Liver (tissue), 9 donors: ENCODE data around the gene MYO9B. TPM values are rescaled to one million over a fixed set of nuclear protein-coding genes. Genes with fewer than 3 reads are reported as not detected.

Experiments
- DNase-seq: peaks from one replicate; pipeline ENCODE4 v3.0.0-alpha.2; 2017; ENCODE audit warnings: low spot score
- H3K27ac ChIP-seq, 2 donors: one replicate each; pipeline ENCODE4 v1.7.0; 2013; ENCODE audit warnings: inconsistent platforms in 2 of 2, low read length in 2 of 2, control low read depth in 1 of 2, low read depth in 1 of 2, mild to moderate bottlenecking in 1 of 2
- H3K27me3 ChIP-seq, 4 donors: one replicate each; pipeline versions ENCODE4 v1.6.1 to v1.7.0; 2013; ENCODE audit warnings: low read length in 3 of 4, inconsistent platforms in 1 of 4, mild to moderate bottlenecking in 1 of 4, moderate library complexity in 1 of 4; ENCODE audit not compliant: control insufficient read depth in 4 of 4, insufficient read depth in 4 of 4
- H3K36me3 ChIP-seq, 4 donors: one replicate each; pipeline versions ENCODE4 v1.6.1 to v1.7.0; 2013; ENCODE audit warnings: low read length in 3 of 4, mild to moderate bottlenecking in 3 of 4, low read depth in 1 of 4, moderate library complexity in 1 of 4; ENCODE audit not compliant: control insufficient read depth in 4 of 4, insufficient read depth in 3 of 4
- H3K4me1 ChIP-seq, 4 donors: one replicate each; pipeline versions ENCODE4 v1.6.1 to v1.7.0; 2013; ENCODE audit warnings: low read length in 3 of 4, mild to moderate bottlenecking in 3 of 4, moderate library complexity in 1 of 4; ENCODE audit not compliant: control insufficient read depth in 4 of 4, insufficient read depth in 4 of 4
- H3K4me3 ChIP-seq, 3 donors: one replicate each; pipeline versions ENCODE4 v1.6.1 to v1.7.0; 2013; ENCODE audit warnings: low read length in 3 of 3, control low read depth in 1 of 3, low read depth in 1 of 3, mild to moderate bottlenecking in 1 of 3
- H3K9ac ChIP-seq, 2 donors: one replicate each; pipeline ENCODE4 v1.7.0; 2013; ENCODE audit warnings: low read length in 2 of 2, mild to moderate bottlenecking in 2 of 2, moderate library complexity in 2 of 2, control low read depth in 1 of 2, low read depth in 1 of 2
- H3K9me3 ChIP-seq, 4 donors: one replicate each; pipeline versions ENCODE4 v1.6.1 to v1.7.0; 2013; ENCODE audit warnings: low read length in 3 of 4; ENCODE audit not compliant: control insufficient read depth in 4 of 4
- FOXA1 ChIP-seq: IDR thresholded peaks from 2 replicates; pipeline ENCODE4 v1.6.1; 2016; ENCODE audit warnings: antibody characterized with exemption
- FOXA2 ChIP-seq: IDR thresholded peaks from 2 replicates; pipeline ENCODE4 v1.6.1; 2016; ENCODE audit warnings: antibody characterized with exemption
- GABPA ChIP-seq, 2 donors: IDR thresholded peaks in 1 of 2; conservative IDR thresholded peaks in 1 of 2; 2 replicates each; pipeline ENCODE4 v1.6.1; 2016; ENCODE audit warnings: antibody characterized with exemption in 2 of 2, mild to moderate bottlenecking in 1 of 2, moderate library complexity in 1 of 2
- HNF4G ChIP-seq: IDR thresholded peaks from 2 replicates; pipeline ENCODE4 v1.6.1; 2016; ENCODE audit warnings: antibody characterized with exemption
- JUND ChIP-seq, 2 donors: IDR thresholded peaks; 2 replicates each; pipeline ENCODE4 v1.6.1; 2016; ENCODE audit warnings: antibody characterized with exemption in 2 of 2
- MAX ChIP-seq: IDR thresholded peaks from 2 replicates; pipeline ENCODE4 v1.6.1; 2016; ENCODE audit warnings: antibody characterized with exemption
- NR2F2 ChIP-seq: IDR thresholded peaks from 2 replicates; pipeline ENCODE4 v1.6.1; 2016; ENCODE audit warnings: antibody characterized with exemption
- RAD21 ChIP-seq, 2 donors: IDR thresholded peaks; 2 replicates each; pipeline ENCODE4 v1.6.1; 2016; ENCODE audit warnings: antibody characterized with exemption in 2 of 2, mild to moderate bottlenecking in 2 of 2
- SP1 ChIP-seq: IDR thresholded peaks from 2 replicates; pipeline ENCODE4 v1.6.1; 2018; ENCODE audit warnings: antibody characterized with exemption, mild to moderate bottlenecking
- TAF1 ChIP-seq: conservative IDR thresholded peaks from 2 replicates; pipeline ENCODE4 v1.6.1; 2016; ENCODE audit warnings: antibody characterized with exemption, mild to moderate bottlenecking
- YY1 ChIP-seq: IDR thresholded peaks from 2 replicates; pipeline ENCODE4 v1.6.1; 2016; ENCODE audit warnings: antibody characterized with exemption, mild to moderate bottlenecking
- ZBTB33 ChIP-seq: IDR thresholded peaks from 2 replicates; pipeline ENCODE4 v1.6.1; 2016; ENCODE audit warnings: antibody characterized with exemption
- WGBS: extraction: QIAGEN DNeasy Blood & Tissue Kit; methylation state at CpG from one replicate; pipeline ENCODE4 v1.1.7; 2013; 5-methylcytosine and 5-hydroxymethylcytosine counted together
- polyA plus RNA-seq, 2 donors: library from polyadenylated mRNA; stranded (reverse) in 1 of 2; unstranded in 1 of 2; fragments of 200-250 nt in 1 of 2; fragments of >200 nt in 1 of 2; fragmentation: Nextera tagmentation in 1 of 2; extraction: Ambion mirVana in 1 of 2; gene quantifications; one replicate each; pipeline versions ENCODE4 v1.2.1 to v1.2.3, GENCODE V29; 2013 to 2015
- total RNA-seq, 2 donors: library from RNA; depleted of rRNA; stranded (reverse); fragments of >200 nt; gene quantifications; one replicate each; pipeline ENCODE4 v1.2.3, GENCODE V29; 2014
- TF ChIP-seq, protein P1 (sequence below): IDR thresholded peaks from 2 replicates; pipeline ENCODE4 v1.6.1; 2016; ENCODE audit warnings: antibody characterized with exemption, mild to moderate bottlenecking
- TF ChIP-seq, protein P2 (sequence below): fragments of 150-350 bp; IDR thresholded peaks from 2 replicates; pipeline ENCODE4 v1.5.1; 2017; ENCODE audit warnings: improper control_type of control experiment, low read depth, low read length; ENCODE audit not compliant: missing input control
- donor health status: healthy.
- donor health status: healthy.
- donor health status: healthy.
- donor health status: healthy.
- donor health status: healthy.

MYO9B gene
- total and polyA plus RNA-seq, 4 donors = 9.1 to 32.5 (median 21.0) TPM

DNA sequence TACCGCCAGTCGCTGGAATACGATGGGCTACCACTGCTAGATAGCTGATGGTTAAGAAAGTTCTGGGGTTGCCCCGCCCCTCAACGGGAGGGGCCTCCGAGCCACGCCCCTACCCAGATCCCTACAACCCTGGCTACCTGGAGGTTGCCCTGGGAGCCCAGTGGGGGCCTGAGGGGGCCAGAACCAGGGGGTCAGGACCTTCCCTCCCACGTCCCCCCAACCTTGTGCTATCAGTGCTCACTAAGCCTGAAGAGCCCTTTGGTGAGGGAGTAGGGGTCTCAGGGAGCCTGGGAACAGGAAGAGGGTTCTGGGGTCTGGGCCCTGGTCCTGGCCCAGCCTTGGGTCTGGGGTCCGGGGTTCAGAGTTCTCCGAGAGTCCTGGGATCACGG lies 159.3 kb downstream of the MYO9B start:
- DNase-seq = peak; percentile 79
- H3K4me1 ChIP-seq = peaks cover 15 to 48% (median 35%) of the 10 kb centered on the region in 4 donors
- H3K9me3 ChIP-seq = no peaks in the 10 kb centered on the region
- peaks cover 7 to 27% (median 16%) of the 10 kb centered on the region in 4 donors for H3K36me3 ChIP-seq
- no peaks in the 10 kb centered on the region for H3K27me3 ChIP-seq
- 29% methylated on average over 11 of the region's 11 CpGs for WGBS
- peak overlapping the region in 2 of 3 donors; percentile 23 to 51 for H3K4me3 ChIP-seq
- no peak overlapping the region for H3K9ac ChIP-seq
- H3K27ac ChIP-seq = peak overlapping the region; percentile 40 to 46
- TF ChIP-seq FOXA1 (no peak), YY1 (no peak), FOXA2 (no peak), JUND (IDR thresholded peaks at IDR 0.05) (no peak), MAX (no peak), NR2F2 (no peak), HNF4G (no peak)
- TF ChIP-seq, protein P1, sequence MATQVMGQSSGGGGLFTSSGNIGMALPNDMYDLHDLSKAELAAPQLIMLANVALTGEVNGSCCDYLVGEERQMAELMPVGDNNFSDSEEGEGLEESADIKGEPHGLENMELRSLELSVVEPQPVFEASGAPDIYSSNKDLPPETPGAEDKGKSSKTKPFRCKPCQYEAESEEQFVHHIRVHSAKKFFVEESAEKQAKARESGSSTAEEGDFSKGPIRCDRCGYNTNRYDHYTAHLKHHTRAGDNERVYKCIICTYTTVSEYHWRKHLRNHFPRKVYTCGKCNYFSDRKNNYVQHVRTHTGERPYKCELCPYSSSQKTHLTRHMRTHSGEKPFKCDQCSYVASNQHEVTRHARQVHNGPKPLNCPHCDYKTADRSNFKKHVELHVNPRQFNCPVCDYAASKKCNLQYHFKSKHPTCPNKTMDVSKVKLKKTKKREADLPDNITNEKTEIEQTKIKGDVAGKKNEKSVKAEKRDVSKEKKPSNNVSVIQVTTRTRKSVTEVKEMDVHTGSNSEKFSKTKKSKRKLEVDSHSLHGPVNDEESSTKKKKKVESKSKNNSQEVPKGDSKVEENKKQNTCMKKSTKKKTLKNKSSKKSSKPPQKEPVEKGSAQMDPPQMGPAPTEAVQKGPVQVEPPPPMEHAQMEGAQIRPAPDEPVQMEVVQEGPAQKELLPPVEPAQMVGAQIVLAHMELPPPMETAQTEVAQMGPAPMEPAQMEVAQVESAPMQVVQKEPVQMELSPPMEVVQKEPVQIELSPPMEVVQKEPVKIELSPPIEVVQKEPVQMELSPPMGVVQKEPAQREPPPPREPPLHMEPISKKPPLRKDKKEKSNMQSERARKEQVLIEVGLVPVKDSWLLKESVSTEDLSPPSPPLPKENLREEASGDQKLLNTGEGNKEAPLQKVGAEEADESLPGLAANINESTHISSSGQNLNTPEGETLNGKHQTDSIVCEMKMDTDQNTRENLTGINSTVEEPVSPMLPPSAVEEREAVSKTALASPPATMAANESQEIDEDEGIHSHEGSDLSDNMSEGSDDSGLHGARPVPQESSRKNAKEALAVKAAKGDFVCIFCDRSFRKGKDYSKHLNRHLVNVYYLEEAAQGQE = no peak

GRCh38 chr19:17235300-17235970 lies 159.9 kb downstream of the MYO9B start:
- peak; percentile 71 for DNase-seq
- H3K4me1 ChIP-seq = peaks cover 17 to 53% (median 40%) of the 10 kb centered on the region in 4 donors
- WGBS = 29% methylated on average over 80 of the region's 80 CpGs
- peaks cover 7 to 27% (median 16%) of the 10 kb centered on the region in 4 donors for H3K36me3 ChIP-seq
- no peak overlapping the region for H3K9ac ChIP-seq
- H3K27me3 ChIP-seq = no peaks in the 10 kb centered on the region
- no peaks in the 10 kb centered on the region for H3K9me3 ChIP-seq
- peak overlapping the region in 2 of 3 donors; percentile 23 to 51 for H3K4me3 ChIP-seq
- H3K27ac ChIP-seq = peak overlapping the region; percentile 40 to 46
- TF ChIP-seq RAD21 (IDR thresholded peaks at IDR 0.05) (peak in 1 of 2 donors; percentile 20), GABPA (IDR thresholded peaks at IDR 0.05 in 1 of 2, conservative IDR thresholded peaks at IDR 0.05 in 1 of 2) (no peak), TAF1 (no peak), SP1 (no peak), HNF4G (no peak), NR2F2 (no peak), ZBTB33 (no peak)
- TF ChIP-seq, protein P2, sequence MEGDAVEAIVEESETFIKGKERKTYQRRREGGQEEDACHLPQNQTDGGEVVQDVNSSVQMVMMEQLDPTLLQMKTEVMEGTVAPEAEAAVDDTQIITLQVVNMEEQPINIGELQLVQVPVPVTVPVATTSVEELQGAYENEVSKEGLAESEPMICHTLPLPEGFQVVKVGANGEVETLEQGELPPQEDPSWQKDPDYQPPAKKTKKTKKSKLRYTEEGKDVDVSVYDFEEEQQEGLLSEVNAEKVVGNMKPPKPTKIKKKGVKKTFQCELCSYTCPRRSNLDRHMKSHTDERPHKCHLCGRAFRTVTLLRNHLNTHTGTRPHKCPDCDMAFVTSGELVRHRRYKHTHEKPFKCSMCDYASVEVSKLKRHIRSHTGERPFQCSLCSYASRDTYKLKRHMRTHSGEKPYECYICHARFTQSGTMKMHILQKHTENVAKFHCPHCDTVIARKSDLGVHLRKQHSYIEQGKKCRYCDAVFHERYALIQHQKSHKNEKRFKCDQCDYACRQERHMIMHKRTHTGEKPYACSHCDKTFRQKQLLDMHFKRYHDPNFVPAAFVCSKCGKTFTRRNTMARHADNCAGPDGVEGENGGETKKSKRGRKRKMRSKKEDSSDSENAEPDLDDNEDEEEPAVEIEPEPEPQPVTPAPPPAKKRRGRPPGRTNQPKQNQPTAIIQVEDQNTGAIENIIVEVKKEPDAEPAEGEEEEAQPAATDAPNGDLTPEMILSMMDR = peak; percentile 21
- TF ChIP-seq, protein P1 = no peak
